ENCODE measurements around the gene FOCAD. TPM values are rescaled to one million over a fixed set of nuclear protein-coding genes. Genes with fewer than 3 reads are reported as not detected.

Gene FOCAD
- total RNA-seq, 4 donors from 2014 or later, result 49.3 to 139 (median 92.8) TPM

DNA sequence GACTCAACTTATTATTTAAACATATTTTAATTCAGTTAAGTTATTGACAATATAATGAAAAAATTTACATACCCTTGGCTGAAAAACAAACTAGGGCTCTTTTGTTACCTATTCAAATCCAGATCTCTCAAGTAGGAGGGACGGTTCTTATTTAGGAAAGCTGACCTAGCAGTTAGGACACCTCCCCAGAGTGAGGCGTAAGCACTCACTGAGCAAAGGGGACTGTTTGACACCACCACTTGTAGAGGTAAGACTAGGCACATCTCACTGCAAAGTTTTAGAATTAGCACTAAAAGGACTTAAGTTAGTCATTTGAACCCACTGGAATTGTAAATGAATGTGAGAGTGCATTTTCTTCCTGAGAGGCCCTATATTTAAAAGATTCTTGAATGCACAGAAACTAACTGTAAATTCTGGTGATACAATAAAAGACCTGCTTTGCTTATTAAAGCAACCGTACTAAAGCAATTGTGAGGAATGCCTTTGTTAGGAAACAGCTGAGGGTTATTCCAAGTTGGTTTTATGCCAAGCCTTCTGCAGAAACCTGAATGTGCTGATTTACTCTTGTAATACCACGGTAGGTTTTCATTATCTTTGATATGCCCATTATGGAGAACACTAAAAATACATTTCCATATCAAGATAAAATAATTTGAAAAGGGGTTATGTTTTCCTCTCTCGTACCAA lies 331.2 kb downstream of the FOCAD start:
- Histone ChIP-seq H3K4me1 (peaks cover 6 to 12% of the 10 kb centered on the region in 2 donors), H3K27me3 (no peaks in the 10 kb centered on the region), H3K9me3 (no peaks in the 10 kb centered on the region), H3K36me3 (no peaks in the 10 kb centered on the region), H3K27ac (peak overlapping the region in 1 of 3 donors; percentile 37), H3K4me3 (replicated peaks in 1 of 3) (no peak overlapping the region)
- DNase-seq, result no peak
- intact Hi-C loops (cut with DNase I), result no loop called here
- no peak for TF ChIP-seq POLR2A (IDR thresholded peaks at IDR 0.05)
- TF ChIP-seq, protein P1, sequence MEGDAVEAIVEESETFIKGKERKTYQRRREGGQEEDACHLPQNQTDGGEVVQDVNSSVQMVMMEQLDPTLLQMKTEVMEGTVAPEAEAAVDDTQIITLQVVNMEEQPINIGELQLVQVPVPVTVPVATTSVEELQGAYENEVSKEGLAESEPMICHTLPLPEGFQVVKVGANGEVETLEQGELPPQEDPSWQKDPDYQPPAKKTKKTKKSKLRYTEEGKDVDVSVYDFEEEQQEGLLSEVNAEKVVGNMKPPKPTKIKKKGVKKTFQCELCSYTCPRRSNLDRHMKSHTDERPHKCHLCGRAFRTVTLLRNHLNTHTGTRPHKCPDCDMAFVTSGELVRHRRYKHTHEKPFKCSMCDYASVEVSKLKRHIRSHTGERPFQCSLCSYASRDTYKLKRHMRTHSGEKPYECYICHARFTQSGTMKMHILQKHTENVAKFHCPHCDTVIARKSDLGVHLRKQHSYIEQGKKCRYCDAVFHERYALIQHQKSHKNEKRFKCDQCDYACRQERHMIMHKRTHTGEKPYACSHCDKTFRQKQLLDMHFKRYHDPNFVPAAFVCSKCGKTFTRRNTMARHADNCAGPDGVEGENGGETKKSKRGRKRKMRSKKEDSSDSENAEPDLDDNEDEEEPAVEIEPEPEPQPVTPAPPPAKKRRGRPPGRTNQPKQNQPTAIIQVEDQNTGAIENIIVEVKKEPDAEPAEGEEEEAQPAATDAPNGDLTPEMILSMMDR (IDR thresholded peaks at IDR 0.05), result no peak
- WGBS, 2 donors, result 34 to 57% methylated on average over 5 of the region's 5 CpGs

DNA sequence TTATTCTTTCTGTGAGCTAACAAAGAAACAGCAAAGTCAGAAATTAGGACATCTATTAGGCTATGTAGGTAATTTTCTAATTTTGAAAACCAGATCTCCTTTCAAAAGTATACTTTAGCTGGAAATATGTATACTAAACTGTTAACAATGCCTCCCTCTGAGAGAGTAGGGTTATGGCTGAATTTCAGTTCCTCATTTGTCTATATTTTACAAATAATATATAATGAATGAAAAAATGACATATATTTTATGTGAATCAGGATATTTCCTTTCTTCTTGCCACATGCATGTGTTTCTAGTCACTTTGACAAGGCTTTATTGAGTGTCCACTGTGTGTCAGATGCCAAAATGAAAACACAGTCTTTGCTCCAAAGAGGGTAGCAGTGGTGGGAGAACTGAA lies 331.9 kb downstream of the FOCAD start:
- TF ChIP-seq, protein P1 (IDR thresholded peaks at IDR 0.05), result no peak
- TF ChIP-seq POLR2A (IDR thresholded peaks at IDR 0.05), result no peak
- intact Hi-C loops (cut with DNase I), result no loop called here
- no peaks in the 10 kb centered on the region for H3K36me3 ChIP-seq
- H3K9me3 ChIP-seq, result no peaks in the 10 kb centered on the region
- DNase-seq, result no peak
- no peak overlapping the region for H3K27ac ChIP-seq
- peaks cover 6 to 12% of the 10 kb centered on the region in 2 donors for H3K4me1 ChIP-seq
- no peak overlapping the region for H3K4me3 ChIP-seq (replicated peaks in 1 of 3)
- H3K27me3 ChIP-seq, result no peaks in the 10 kb centered on the region

DNA sequence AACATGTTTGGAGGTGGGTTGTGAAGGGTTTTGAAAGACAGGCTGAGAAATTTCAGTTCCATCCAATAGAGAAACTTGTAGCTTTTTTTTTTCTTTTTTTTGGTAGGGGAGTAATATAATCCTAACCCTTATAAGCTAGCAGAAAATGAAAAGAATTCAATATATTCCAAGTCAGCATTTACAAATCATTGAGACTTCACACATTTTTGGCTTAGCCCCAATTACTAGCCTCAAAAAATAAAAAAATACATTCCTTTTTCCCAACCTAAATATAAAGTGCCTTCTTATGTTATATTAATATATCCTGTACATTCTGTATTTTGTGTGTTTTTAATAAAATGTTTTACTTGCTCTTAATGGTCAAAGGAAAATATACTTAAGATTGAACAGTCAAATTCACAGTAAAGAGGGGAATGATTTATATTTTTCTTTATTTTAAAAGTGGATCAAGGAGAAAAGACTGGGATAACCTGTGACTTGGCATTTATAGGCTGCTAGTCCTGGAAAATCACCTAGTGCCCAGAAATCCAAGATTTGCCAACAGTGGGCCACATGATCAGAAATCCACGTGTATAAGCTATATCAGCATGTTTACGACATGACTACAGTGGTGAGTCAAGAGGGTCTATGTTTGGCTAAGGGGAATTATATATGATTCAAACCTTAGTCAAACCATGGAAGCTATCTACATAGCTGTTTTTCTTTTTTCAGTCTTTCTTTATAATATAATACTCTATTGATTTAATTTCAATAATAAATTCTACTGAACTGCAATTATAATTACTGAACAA lies 332.8 kb downstream of the FOCAD start:
- no peak for DNase-seq
- H3K27ac ChIP-seq, result no peak overlapping the region
- H3K9me3 ChIP-seq, result no peaks in the 10 kb centered on the region
- intact Hi-C loops (cut with DNase I), result no loop called here
- H3K4me3 ChIP-seq (replicated peaks in 1 of 3), result no peak overlapping the region
- H3K27me3 ChIP-seq, result no peaks in the 10 kb centered on the region
- 84 to 85% methylated on average over 2 of the region's 2 CpGs for WGBS, 2 donors
- TF ChIP-seq, protein P1 (IDR thresholded peaks at IDR 0.05), result no peak
- TF ChIP-seq POLR2A (IDR thresholded peaks at IDR 0.05), result no peak
- peaks cover 6 to 12% of the 10 kb centered on the region in 2 donors for H3K4me1 ChIP-seq
- H3K36me3 ChIP-seq, result no peaks in the 10 kb centered on the region

DNA sequence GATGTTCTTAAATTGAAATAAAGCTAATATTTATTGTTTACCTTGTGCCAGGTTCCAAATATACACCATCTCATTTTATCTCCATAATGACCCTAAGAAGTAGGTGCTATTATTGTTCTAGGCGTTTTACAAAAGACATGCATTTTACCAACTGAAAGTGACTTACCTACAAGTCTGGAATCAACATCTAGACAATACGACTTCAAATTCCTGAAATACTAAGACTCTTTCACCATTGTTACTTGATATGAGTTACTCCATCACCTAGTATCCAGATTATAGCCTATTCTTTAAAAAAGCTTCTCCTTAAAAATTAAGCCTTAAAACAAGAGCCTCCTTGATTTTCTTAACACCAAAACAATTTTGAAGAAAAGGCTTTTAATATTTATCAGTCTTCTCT lies 334.1 kb downstream of the FOCAD start:
- Histone ChIP-seq H3K4me3 (replicated peaks in 1 of 3) (no peak overlapping the region), H3K4me1 (peaks cover 6 to 12% of the 10 kb centered on the region in 2 donors), H3K9me3 (no peaks in the 10 kb centered on the region), H3K27me3 (no peaks in the 10 kb centered on the region), H3K27ac (no peak overlapping the region), H3K36me3 (no peaks in the 10 kb centered on the region)
- intact Hi-C loops (cut with DNase I), result no loop called here
- TF ChIP-seq, protein P1 (IDR thresholded peaks at IDR 0.05), result no peak
- no peak for TF ChIP-seq POLR2A (IDR thresholded peaks at IDR 0.05)
- 88 to 93% methylated on average over 2 of the region's 2 CpGs for WGBS, 2 donors
- DNase-seq, result no peak

DNA sequence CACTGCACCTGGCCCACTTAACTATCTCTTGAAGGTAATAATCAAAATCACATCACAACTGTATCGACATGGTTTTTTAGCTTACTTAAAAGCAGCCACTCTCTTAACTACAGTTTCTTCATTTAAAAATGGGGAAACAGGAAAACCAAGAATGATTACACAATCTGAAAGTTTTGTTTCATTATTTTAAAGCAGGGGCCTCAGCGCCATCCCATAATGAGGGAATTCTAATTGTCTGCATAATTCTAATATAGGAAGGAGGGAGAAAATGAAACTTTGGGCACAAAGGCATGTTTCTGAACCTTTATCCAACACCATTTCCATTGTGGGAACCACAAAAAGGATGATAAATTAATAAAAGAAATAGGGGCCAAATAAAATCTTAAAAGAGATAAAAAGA lies 339.8 kb downstream of the FOCAD start:
- DNase-seq, result no peak
- no peaks in the 10 kb centered on the region for H3K36me3 ChIP-seq
- no peaks in the 10 kb centered on the region for H3K27me3 ChIP-seq
- H3K9me3 ChIP-seq, result no peaks in the 10 kb centered on the region
- no peak overlapping the region for H3K27ac ChIP-seq
- H3K4me3 ChIP-seq (replicated peaks in 1 of 3), result no peak overlapping the region
- intact Hi-C loops (cut with DNase I), result no loop called here
- TF ChIP-seq POLR2A (IDR thresholded peaks at IDR 0.05), result no peak
- TF ChIP-seq, protein P1 (IDR thresholded peaks at IDR 0.05), result no peak
- no peaks in the 10 kb centered on the region for H3K4me1 ChIP-seq
- WGBS, 2 donors, result 92 to 94% methylated on average over 2 of the region's 2 CpGs
